Measurements from ENCODE around the gene ATG10.
"Not testable (repeated sequence)": the region's sequence is repeated elsewhere in the genome, so short reads cannot be mapped to it uniquely, and the experiment has no call there.

ATG10 gene

GRCh38 chr5:81983563-81983962 is 11.7 kb downstream of the ATG10 start:
- not testable (repeated sequence) for DNase-seq

GRCh38 chr5:81986126-81986525 is 14.3 kb downstream of the ATG10 start:
- DNase-seq, result no peak

GRCh38 chr5:81989204-81989603 is 17.4 kb downstream of the ATG10 start:
- no peak for DNase-seq

- DNase-seq, result no peak
Observed at GRCh38 chr5:81994679-81995078, 22.9 kb downstream of the ATG10 start.

GRCh38 chr5:81995407-81995806 is 23.6 kb downstream of the ATG10 start:
- no peak for DNase-seq

GRCh38 chr5:82004511-82004910 is 32.7 kb downstream of the ATG10 start:
- DNase-seq, result no peak

- not testable (repeated sequence) for DNase-seq
Observed at GRCh38 chr5:82009869-82010268, 38.0 kb downstream of the ATG10 start.

- DNase-seq, result no peak
Observed at GRCh38 chr5:82010696-82011095, 38.9 kb downstream of the ATG10 start.

- DNase-seq, result no peak
Observed at GRCh38 chr5:82011761-82012160, 39.9 kb downstream of the ATG10 start.

- not testable (repeated sequence) for DNase-seq
Observed at GRCh38 chr5:82014644-82015043, 42.8 kb downstream of the ATG10 start.

- DNase-seq, result no peak
Observed at GRCh38 chr5:82018462-82018861, 46.6 kb downstream of the ATG10 start.

- no peak for DNase-seq
Observed at GRCh38 chr5:82019342-82020138, 47.7 kb downstream of the ATG10 start.

- DNase-seq, result no peak
Observed at GRCh38 chr5:82022499-82022898, 50.7 kb downstream of the ATG10 start.

- DNase-seq, result no peak
Observed at GRCh38 chr5:82023644-82024043, 51.8 kb downstream of the ATG10 start.

GRCh38 chr5:82031220-82032119 is 59.6 kb downstream of the ATG10 start:
- DNase-seq, result no peak

GRCh38 chr5:82042894-82043293 is 71.1 kb downstream of the ATG10 start:
- not testable (repeated sequence) for DNase-seq

- no peak for DNase-seq
Observed at GRCh38 chr5:82044010-82044409, 72.2 kb downstream of the ATG10 start.

GRCh38 chr5:82045554-82046275 is 73.9 kb downstream of the ATG10 start:
- DNase-seq, result no peak

GRCh38 chr5:82046276-82046647 is 74.4 kb downstream of the ATG10 start:
- no peak for DNase-seq

- no peak for DNase-seq
Observed at GRCh38 chr5:82050955-82051354, 79.1 kb downstream of the ATG10 start.

GRCh38 chr5:82054004-82054710 is 82.3 kb downstream of the ATG10 start:
- no peak for DNase-seq

GRCh38 chr5:82057051-82057450 is 85.2 kb downstream of the ATG10 start:
- no peak for DNase-seq

- DNase-seq, result no peak
Observed at GRCh38 chr5:82058710-82059109, 86.9 kb downstream of the ATG10 start.
